Glomerular visceral epithelial cell (primary cell): ENCODE results near the gene FGD4.
A peak's percentile ranks its signal among the peaks of the same experiment; 100 is the strongest.
"Not testable (repeated sequence)": the region's sequence is repeated elsewhere in the genome, so short reads cannot be mapped to it uniquely, and the experiment has no call there.

Experiments
- DNase-seq: peaks from one replicate; pipeline ENCODE4 v3.0.0-alpha.2; 2016; ENCODE audit errors: extremely low spot score

Gene FGD4

GRCh38 chr12:32493282-32493681, 93.9 kb downstream of the FGD4 start:
- no peak for DNase-seq

GRCh38 chr12:32494656-32495055, 95.3 kb downstream of the FGD4 start:
- no peak for DNase-seq

- DNase-seq, result no peak
Measured at GRCh38 chr12:32496946-32497345, 97.6 kb downstream of the FGD4 start.

- DNase-seq, result no peak
Measured at GRCh38 chr12:32497864-32498263, 98.5 kb downstream of the FGD4 start.

- no peak for DNase-seq
Measured at GRCh38 chr12:32499048-32499447, 99.7 kb downstream of the FGD4 start.

GRCh38 chr12:32501835-32502333, 102.5 kb downstream of the FGD4 start:
- peak; percentile 51 for DNase-seq

- DNase-seq, result no peak
Measured at GRCh38 chr12:32502693-32503502, 103.5 kb downstream of the FGD4 start.

- no peak for DNase-seq
Measured at GRCh38 chr12:32503730-32504129, 104.4 kb downstream of the FGD4 start.

- DNase-seq, result no peak
Measured at GRCh38 chr12:32504591-32504990, 105.2 kb downstream of the FGD4 start.

- DNase-seq, result no peak
Measured at GRCh38 chr12:32505067-32505945, 105.9 kb downstream of the FGD4 start.

GRCh38 chr12:32507096-32507941, 108.0 kb downstream of the FGD4 start:
- DNase-seq, result not testable (repeated sequence)

GRCh38 chr12:32507942-32508320, 108.6 kb downstream of the FGD4 start:
- DNase-seq, result no peak

- no peak for DNase-seq
Measured at GRCh38 chr12:32508626-32509025, 109.3 kb downstream of the FGD4 start.

- DNase-seq, result no peak
Measured at GRCh38 chr12:32509328-32510091, 110.2 kb downstream of the FGD4 start.

- not testable (repeated sequence) for DNase-seq
Measured at GRCh38 chr12:32511976-32512375, 112.6 kb downstream of the FGD4 start.

- no peak for DNase-seq
Measured at GRCh38 chr12:32512379-32512778, 113.0 kb downstream of the FGD4 start.

- no peak for DNase-seq
Measured at GRCh38 chr12:32512910-32513309, 113.6 kb downstream of the FGD4 start.

- no peak for DNase-seq
Measured at GRCh38 chr12:32515137-32515873, 115.9 kb downstream of the FGD4 start.

GRCh38 chr12:32516230-32516629, 116.9 kb downstream of the FGD4 start:
- no peak for DNase-seq

- no peak for DNase-seq
Measured at GRCh38 chr12:32517966-32518365, 118.6 kb downstream of the FGD4 start.
